OCI-LY1 (cell line): ENCODE data around the gene AMY1B.
"Not testable (repeated sequence)": the region's sequence is repeated elsewhere in the genome, so short reads cannot be mapped to it uniquely, and the experiment has no call there.

Experiments
- EZH2 ChIP-seq: fragments of 200-600 bp; sonication (generic), shearing (Covaris generic); IDR thresholded peaks from 2 replicates; pipeline ENCODE4 v1.8.0; 2017; ENCODE audit warnings: borderline replicate concordance, mixed run types, mild to moderate bottlenecking, antibody characterized with exemption, low read length, moderate library complexity, mixed read lengths
- TF ChIP-seq, protein P1 (sequence below): fragments of 200-600 bp; sonication (generic), shearing (Covaris generic); IDR thresholded peaks from 2 replicates; pipeline ENCODE4 v1.5.1; 2017; ENCODE audit warnings: mild to moderate bottlenecking, antibody characterized with exemption, low read length, moderate library complexity, mixed read lengths

DNA sequence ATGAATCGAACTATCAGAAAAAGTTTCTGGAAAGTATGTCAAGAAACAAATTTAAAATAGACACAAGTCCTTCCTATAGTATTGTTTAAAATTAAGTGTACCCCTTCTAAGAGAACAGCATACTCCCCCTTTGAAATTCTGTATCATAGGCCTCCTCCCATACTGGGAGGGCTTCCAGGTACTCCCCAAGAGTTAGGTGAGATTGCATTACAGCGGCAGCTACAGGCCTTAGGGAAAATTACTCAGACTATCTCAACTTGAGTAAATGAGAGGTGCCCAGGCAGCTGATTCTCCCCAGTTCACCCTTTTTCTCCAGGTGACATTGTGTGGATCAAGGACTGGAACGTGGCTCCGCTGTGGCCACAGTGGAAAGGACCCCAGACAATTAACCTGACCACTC, 5.2 kb upstream of the AMY1B start:
- TF ChIP-seq, protein P1, sequence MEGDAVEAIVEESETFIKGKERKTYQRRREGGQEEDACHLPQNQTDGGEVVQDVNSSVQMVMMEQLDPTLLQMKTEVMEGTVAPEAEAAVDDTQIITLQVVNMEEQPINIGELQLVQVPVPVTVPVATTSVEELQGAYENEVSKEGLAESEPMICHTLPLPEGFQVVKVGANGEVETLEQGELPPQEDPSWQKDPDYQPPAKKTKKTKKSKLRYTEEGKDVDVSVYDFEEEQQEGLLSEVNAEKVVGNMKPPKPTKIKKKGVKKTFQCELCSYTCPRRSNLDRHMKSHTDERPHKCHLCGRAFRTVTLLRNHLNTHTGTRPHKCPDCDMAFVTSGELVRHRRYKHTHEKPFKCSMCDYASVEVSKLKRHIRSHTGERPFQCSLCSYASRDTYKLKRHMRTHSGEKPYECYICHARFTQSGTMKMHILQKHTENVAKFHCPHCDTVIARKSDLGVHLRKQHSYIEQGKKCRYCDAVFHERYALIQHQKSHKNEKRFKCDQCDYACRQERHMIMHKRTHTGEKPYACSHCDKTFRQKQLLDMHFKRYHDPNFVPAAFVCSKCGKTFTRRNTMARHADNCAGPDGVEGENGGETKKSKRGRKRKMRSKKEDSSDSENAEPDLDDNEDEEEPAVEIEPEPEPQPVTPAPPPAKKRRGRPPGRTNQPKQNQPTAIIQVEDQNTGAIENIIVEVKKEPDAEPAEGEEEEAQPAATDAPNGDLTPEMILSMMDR, result not testable (repeated sequence)
- TF ChIP-seq EZH2, result not testable (repeated sequence)
